H1 (cell line): ENCODE data around the gene PITPNB. TPM values are rescaled to one million over a fixed set of nuclear protein-coding genes. Genes with fewer than 3 reads are reported as not detected.

Experiments
- CTCF ChIA-PET: fragments of 300-600 bp; sonication (Branson Sonifier 250); formaldehyde crosslinking; loops from one replicate; lab custom pipeline; 2021; ENCODE audit not compliant: partially characterized antibody; lab: Charles Lee
- POLR2A ChIA-PET: fragments of 300-600 bp; sonication (Branson Sonifier 250); formaldehyde crosslinking; loops from one replicate; lab custom pipeline; 2021; ENCODE audit warnings: inconsistent platforms; ENCODE audit not compliant: partially characterized antibody; lab: Charles Lee
- DNase-seq, 2 experiments: peaks; one replicate each; pipeline versions ENCODE4 v3.0.0 to v3.0.0-alpha.2; 2010 to 2022; ENCODE audit warnings: low spot score in 2 of 2, low read depth in 1 of 2, mixed read lengths in 1 of 2
- FAIRE-seq: peaks from 2 replicates; lab custom pipeline; 2011; peaks lifted over from hg19 to GRCh38; lab: Jason Lieb, UNC
- H2AFZ ChIP-seq: 2 replicates; pipeline ENCODE4 v1.8.1; 2012; ENCODE audit warnings: low read length, inconsistent platforms
- H2AK5ac ChIP-seq: 2 replicates; pipeline ENCODE4 v1.6.1; 2013; ENCODE audit warnings: low read depth, low read length
- H2BK120ac ChIP-seq: replicated peaks from 2 replicates; pipeline ENCODE3; 2013; ENCODE audit warnings: low read depth, low read length, inconsistent platforms
- H2BK12ac ChIP-seq: 2 replicates; pipeline ENCODE4 v1.6.1; 2013; ENCODE audit warnings: low read depth, low read length
- H2BK15ac ChIP-seq: 2 replicates; pipeline ENCODE4 v1.6.1; 2013; ENCODE audit warnings: low read length
- H2BK20ac ChIP-seq: 2 replicates; pipeline ENCODE4 v1.6.1; 2013; ENCODE audit warnings: low read length
- H2BK5ac ChIP-seq: 2 replicates; pipeline ENCODE4 v1.6.1; 2013; ENCODE audit warnings: low read depth, low read length
- H3K14ac ChIP-seq: 2 replicates; pipeline ENCODE4 v1.6.1; 2013; ENCODE audit warnings: inconsistent platforms; ENCODE audit not compliant: insufficient read length
- H3K18ac ChIP-seq: 2 replicates; pipeline ENCODE4 v1.6.1; 2013; ENCODE audit warnings: low read length; ENCODE audit errors: extremely low read depth
- H3K23ac ChIP-seq: 2 replicates; pipeline ENCODE4 v1.6.1; 2013; ENCODE audit warnings: inconsistent platforms; ENCODE audit not compliant: insufficient read length
- H3K23me2 ChIP-seq: 2 replicates; pipeline ENCODE4 v1.6.1; 2013; ENCODE audit warnings: low read depth, low read length
- H3K27ac ChIP-seq: 2 replicates; pipeline ENCODE4 v1.6.1; 2011; ENCODE audit warnings: low read depth, low read length, inconsistent platforms
- H3K27me3 ChIP-seq, 4 experiments: replicated peaks in 1 of 4; 1 replicate in 1 of 4; 2 replicates in 3 of 4; pipeline versions ENCODE4 v1.6.1 to v1.8.1; 2011 to 2013; ENCODE audit warnings: low read length in 3 of 4, mild to moderate bottlenecking in 3 of 4, inconsistent platforms in 2 of 4, mixed read lengths in 2 of 4, moderate library complexity in 1 of 4; ENCODE audit not compliant: control insufficient read depth in 3 of 4, insufficient read depth in 3 of 4; ENCODE audit errors: extremely low read depth in 1 of 4
- H3K36me3 ChIP-seq, 4 experiments: 2 replicates each; pipeline versions ENCODE4 v1.6.1 to v1.8.1; 2011 to 2013; ENCODE audit warnings: mild to moderate bottlenecking in 4 of 4, low read length in 3 of 4, moderate library complexity in 2 of 4, control low read depth in 1 of 4, inconsistent platforms in 1 of 4; ENCODE audit not compliant: insufficient read depth in 4 of 4, control insufficient read depth in 2 of 4
- H3K4ac ChIP-seq: replicated peaks from 2 replicates; pipeline ENCODE3; 2013; ENCODE audit warnings: low read length, low read depth, mixed read lengths, inconsistent platforms; ENCODE audit not compliant: insufficient read length
- H3K4me1 ChIP-seq, 4 experiments: replicated peaks in 1 of 4; 1 replicate in 1 of 4; 2 replicates in 3 of 4; pipeline versions ENCODE4 v1.6.1 to v1.8.1; 2011 to 2013; ENCODE audit warnings: low read length in 3 of 4, inconsistent platforms in 2 of 4, mixed read lengths in 1 of 4; ENCODE audit not compliant: insufficient read depth in 4 of 4, control insufficient read depth in 3 of 4
- H3K4me2 ChIP-seq, 2 experiments: 2 replicates each; pipeline versions ENCODE4 v1.6.1 to v1.8.1; 2011 to 2013; ENCODE audit warnings: low read depth in 2 of 2, low read length in 2 of 2, control low read depth in 1 of 2, inconsistent platforms in 1 of 2, mild to moderate bottlenecking in 1 of 2; ENCODE audit not compliant: insufficient read depth in 1 of 2
- H3K4me3 ChIP-seq, 4 experiments: fragments of 200-600, 300-600 bp in 1 of 4; sonication (generic), shearing (Covaris generic), sonication (Bioruptor Twin) in 1 of 4; 2 replicates each; pipeline versions ENCODE4 v1.5.1 to v1.8.1; 2011 to 2016; ENCODE audit warnings: low read length in 4 of 4, low read depth in 3 of 4, control low read depth in 2 of 4, inconsistent platforms in 2 of 4, mild to moderate bottlenecking in 2 of 4, mixed read lengths in 1 of 4, moderate library complexity in 1 of 4; ENCODE audit not compliant: insufficient read depth in 2 of 4; ENCODE audit errors: extremely low read depth in 1 of 4
- H3K56ac ChIP-seq: replicated peaks from 2 replicates; pipeline ENCODE3; 2013; ENCODE audit warnings: low read depth, mild to moderate bottlenecking, mixed read lengths, low read length, inconsistent platforms; ENCODE audit not compliant: insufficient read length
- H3K79me1 ChIP-seq: 2 replicates; pipeline ENCODE4 v1.6.1; 2013; ENCODE audit warnings: low read depth, low read length, control low read depth
- H3K79me2 ChIP-seq, 2 experiments: 2 replicates each; pipeline versions ENCODE4 v1.6.1 to v1.8.1; 2012 to 2013; ENCODE audit warnings: low read length in 2 of 2, mild to moderate bottlenecking in 2 of 2, inconsistent platforms in 1 of 2; ENCODE audit not compliant: insufficient read depth in 2 of 2, control insufficient read depth in 1 of 2
- H3K9ac ChIP-seq, 4 experiments: replicated peaks in 1 of 4; 1 replicate in 1 of 4; 2 replicates in 3 of 4; pipeline versions ENCODE4 v1.6.1 to v1.8.1; 2011 to 2013; ENCODE audit warnings: low read depth in 3 of 4, low read length in 3 of 4, control low read depth in 2 of 4, mild to moderate bottlenecking in 2 of 4, moderate library complexity in 2 of 4, inconsistent platforms in 1 of 4; ENCODE audit errors: extremely low read depth in 1 of 4
- H3K9me3 ChIP-seq, 2 experiments: 2 replicates each; pipeline versions ENCODE4 v1.6.1 to v1.8.1; 2012 to 2013; ENCODE audit warnings: mild to moderate bottlenecking in 2 of 2, moderate library complexity in 2 of 2, control low read depth in 1 of 2, inconsistent platforms in 1 of 2, low read depth in 1 of 2, low read length in 1 of 2, mixed read lengths in 1 of 2; ENCODE audit not compliant: insufficient read depth in 2 of 2
- H4K20me1 ChIP-seq, 2 experiments: replicated peaks in 1 of 2; 2 replicates each; pipeline versions ENCODE3 to v1.8.1; 2011 to 2013; ENCODE audit warnings: inconsistent platforms in 2 of 2, low read length in 2 of 2, mild to moderate bottlenecking in 1 of 2; ENCODE audit not compliant: insufficient read depth in 2 of 2, control insufficient read depth in 1 of 2
- H4K5ac ChIP-seq: 2 replicates; pipeline ENCODE4 v1.6.1; 2013; ENCODE audit warnings: low read length, low read depth, mixed read lengths, inconsistent platforms; ENCODE audit not compliant: insufficient read length
- H4K8ac ChIP-seq: 2 replicates; pipeline ENCODE4 v1.8.0; 2013; ENCODE audit warnings: mild to moderate bottlenecking, moderate library complexity, low read length, inconsistent platforms; ENCODE audit not compliant: insufficient read depth; ENCODE audit errors: extremely low read depth
- H4K91ac ChIP-seq: replicated peaks from 2 replicates; pipeline ENCODE3; 2013; ENCODE audit warnings: low read length, mixed read lengths, inconsistent platforms; ENCODE audit not compliant: insufficient read length
- GABPA ChIP-seq: IDR thresholded peaks from 2 replicates; pipeline ENCODE4 v1.6.1; 2011; ENCODE audit warnings: mild to moderate bottlenecking, low read length, moderate library complexity, borderline replicate concordance; ENCODE audit not compliant: insufficient read depth
- ZNF274 ChIP-seq: IDR thresholded peaks from 2 replicates; pipeline ENCODE4 v1.7.0; 2012; ENCODE audit warnings: low read length, borderline replicate concordance; ENCODE audit errors: extremely low read depth
- WGBS, 2 experiments: shearing (Covaris generic) in 1 of 2; methylation state at CpG; one replicate each; pipeline versions ENCODE4 v1.1.6 to v1.1.7; 2013 to 2015; ENCODE audit warnings: low lambda C conversion rate in 2 of 2, mixed read lengths in 2 of 2, inconsistent platforms in 1 of 2, low coverage in 1 of 2, missing lambda C conversion rate in 1 of 2; ENCODE audit not compliant: insufficient replicate concordance in 2 of 2, insufficient coverage in 1 of 2, insufficient read length in 1 of 2; ENCODE audit errors: extremely low coverage in 1 of 2, missing lambda C conversion rate in 1 of 2; 5-methylcytosine and 5-hydroxymethylcytosine counted together
- polyA plus RNA-seq, 7 experiments: library from polyadenylated mRNA; depleted of rRNA in 3 of 7; stranded (reverse) in 5 of 7; unstranded in 2 of 7; fragments of >200 nt in 5 of 7; fragments of 200-250 nt in 2 of 7; gene quantifications; 1 replicate in 5 of 7; 2 replicates in 1 of 7; 4 replicates in 1 of 7; pipeline versions ENCODE4 v1.2.1 to v1.2.3, GENCODE V29; 2011 to 2013; ENCODE audit warnings: missing spikeins in 2 of 7, mixed read lengths in 2 of 7
- total RNA-seq: library from RNA; stranded (reverse); fragmentation: NEBNext Ultra II Directional; extraction: Animal tissue kit (Norgen Biotek cat#: 25700); gene quantifications from 2 replicates; pipeline ENCODE4 v1.2.1, GENCODE V29; 2021

The PITPNB gene
- total and polyA plus RNA-seq, 2 of the 8 experiments (the other 6 are each of a cell fraction or from before 2014, with no cell fraction given) = 24.6 to 89.3 TPM

DNA sequence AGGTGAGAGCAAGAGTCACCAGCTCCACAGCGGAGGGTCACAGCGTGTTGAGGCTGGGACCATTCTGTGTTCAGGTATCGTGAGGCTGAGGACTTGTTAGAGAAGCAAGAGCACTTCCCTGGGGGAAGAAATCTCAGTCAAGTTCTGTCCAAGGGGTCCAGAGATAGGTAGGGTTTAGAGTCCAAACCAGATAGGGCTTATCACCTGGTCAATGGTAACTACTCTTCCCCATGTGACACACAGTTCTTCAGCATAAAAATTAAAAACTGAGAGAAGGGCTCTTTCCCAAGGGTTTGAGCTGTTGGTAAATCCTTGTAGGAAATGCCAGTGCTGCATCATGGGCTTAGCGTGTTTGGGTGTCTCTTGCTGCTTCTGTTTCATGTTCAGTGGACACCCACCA lies 62.7 kb downstream of the PITPNB start:
- H3K9me3 ChIP-seq = no peaks in the 10 kb centered on the region
- no peak overlapping the region for H3K9ac ChIP-seq
- no peaks in the 10 kb centered on the region; a peak in 1 of 7 replicates for H3K4me1 ChIP-seq
- no peak overlapping the region for H2BK120ac ChIP-seq
- no peaks in the 10 kb centered on the region for H3K79me2 ChIP-seq
- CTCF ChIA-PET = interaction anchor here (1.0 kb wide), 1 partner anchor 30 kb away, joined by 3 read pairs; no protein-coding TSS in a partner anchor
- no peak overlapping the region for H3K4me3 ChIP-seq
- H2BK5ac ChIP-seq = no peak overlapping the region
- FAIRE-seq (no peak), DNase-seq (no peak)
- no peak overlapping the region for H4K91ac ChIP-seq
- H2AK5ac ChIP-seq = no peak overlapping the region
- no peak overlapping the region for H2BK15ac ChIP-seq
- H3K23ac ChIP-seq = no peak overlapping the region
- H4K8ac ChIP-seq = no peak overlapping the region
- H3K27me3 ChIP-seq = peaks cover 0 to 1% (median 0%) of the 10 kb centered on the region in 4 experiments; a peak in 1 of 7 replicates
- H3K23me2 ChIP-seq = no peaks in the 10 kb centered on the region
- no peaks in the 10 kb centered on the region for H4K20me1 ChIP-seq
- H3K27ac ChIP-seq = no peak overlapping the region
- peaks cover 3 to 77% (median 28%) of the 10 kb centered on the region in 4 experiments; a peak in 7 of 8 replicates for H3K36me3 ChIP-seq
- no peak overlapping the region for H4K5ac ChIP-seq
- H2BK20ac ChIP-seq = no peak overlapping the region
- H3K4ac ChIP-seq = no peak overlapping the region
- 93% methylated on average over 4 of the region's 4 CpGs; no CpG with 5 or more reads in 1 of the 2 experiments for WGBS, 2 experiments
- H3K56ac ChIP-seq = no peak overlapping the region
- no peak overlapping the region for H3K14ac ChIP-seq
- POLR2A ChIA-PET = interaction anchor here (0.6 kb wide), 1 partner anchor 41 kb away, joined by 3 read pairs; no protein-coding TSS in a partner anchor
- H3K18ac ChIP-seq = no peak overlapping the region
- TF ChIP-seq ZNF274 (no peak), GABPA (no peak)
- H3K79me1 ChIP-seq = no peaks in the 10 kb centered on the region
- H2AFZ ChIP-seq = no peak overlapping the region
- no peak overlapping the region for H3K4me2 ChIP-seq
- H2BK12ac ChIP-seq = no peak overlapping the region
